Colonic mucosa (tissue), 4 donors: ENCODE measurements around the gene ANKRD23. TPM values are rescaled to one million over a fixed set of nuclear protein-coding genes. Genes with fewer than 3 reads are reported as not detected.

Experiments used
- DNase-seq: peaks from one replicate; pipeline ENCODE4 v3.0.0-alpha.2; 2020
- H3K27ac ChIP-seq: fragments of 200-600 bp; one replicate; pipeline ENCODE4 v1.8.0; 2021
- H3K27me3 ChIP-seq: fragments of 200-600 bp; one replicate; pipeline ENCODE4 v1.8.0; 2021
- H3K36me3 ChIP-seq: fragments of 200-600 bp; one replicate; pipeline ENCODE4 v1.8.0; 2021
- H3K4me1 ChIP-seq: fragments of 200-600 bp; one replicate; pipeline ENCODE4 v1.8.0; 2021; ENCODE audit warnings: mild to moderate bottlenecking
- H3K4me3 ChIP-seq: fragments of 200-600 bp; one replicate; pipeline ENCODE4 v1.8.0; 2021
- H3K9ac ChIP-seq, 2 donors: one replicate each; pipeline ENCODE4 v1.7.0; 2013; ENCODE audit warnings: control low read depth in 2 of 2, low read depth in 2 of 2, low read length in 2 of 2
- H3K9me3 ChIP-seq: fragments of 200-600 bp; one replicate; pipeline ENCODE4 v1.8.0; 2021
- intact Hi-C: fragments of 100-400 bp; cut with DNase I; formaldehyde crosslinking; loops from one replicate; pipeline ENCODE4 v1.14.1; 2022
- total RNA-seq, 2 donors: library from RNA; stranded (reverse); fragmentation: NEBNext Ultra II Directional in 1 of 2; extraction: Animal tissue kit (Norgen Biotek cat#: 25700) in 1 of 2; gene quantifications; one replicate each; pipeline ENCODE4 v1.2.1, GENCODE V29; 2021
- TF ChIP-seq, protein P1 (sequence below): fragments of 200-600 bp; IDR thresholded peaks from one replicate; pipeline ENCODE4 v1.8.0; 2022; ENCODE audit warnings: antibody characterized with exemption, mild to moderate bottlenecking
- donor health status: healthy.
- donor health status: DM: no; HTN: no; CAD: no.
- donor health status: DM: no; HTN: no; CAD: no.

ANKRD23 gene
- total RNA-seq, 2 donors from 2014 or later = 1.4 to 4.1 TPM

DNA sequence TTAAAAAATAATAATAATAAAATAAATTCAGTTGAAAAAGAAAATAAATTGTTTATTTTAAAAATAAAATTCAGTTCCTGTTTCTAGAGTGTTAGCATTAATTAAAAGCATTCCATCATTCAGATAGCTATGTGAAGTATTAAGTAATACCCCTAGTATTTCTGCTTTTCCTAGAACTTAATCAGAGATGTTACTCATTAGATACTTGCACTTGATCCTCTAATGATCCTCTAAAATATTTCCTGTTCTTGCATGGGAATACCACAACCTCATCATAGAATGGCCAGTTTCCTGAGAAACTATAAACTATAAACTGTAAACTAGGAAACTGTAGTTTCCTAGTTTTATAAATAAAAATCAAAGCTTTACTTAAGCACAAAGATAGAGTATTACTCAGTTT is 38.8 kb downstream of the ANKRD23 start:
- H3K27ac ChIP-seq = no peak overlapping the region
- H3K36me3 ChIP-seq = peaks cover 9% of the 10 kb centered on the region
- H3K9ac ChIP-seq = no peak overlapping the region
- TF ChIP-seq, protein P1, sequence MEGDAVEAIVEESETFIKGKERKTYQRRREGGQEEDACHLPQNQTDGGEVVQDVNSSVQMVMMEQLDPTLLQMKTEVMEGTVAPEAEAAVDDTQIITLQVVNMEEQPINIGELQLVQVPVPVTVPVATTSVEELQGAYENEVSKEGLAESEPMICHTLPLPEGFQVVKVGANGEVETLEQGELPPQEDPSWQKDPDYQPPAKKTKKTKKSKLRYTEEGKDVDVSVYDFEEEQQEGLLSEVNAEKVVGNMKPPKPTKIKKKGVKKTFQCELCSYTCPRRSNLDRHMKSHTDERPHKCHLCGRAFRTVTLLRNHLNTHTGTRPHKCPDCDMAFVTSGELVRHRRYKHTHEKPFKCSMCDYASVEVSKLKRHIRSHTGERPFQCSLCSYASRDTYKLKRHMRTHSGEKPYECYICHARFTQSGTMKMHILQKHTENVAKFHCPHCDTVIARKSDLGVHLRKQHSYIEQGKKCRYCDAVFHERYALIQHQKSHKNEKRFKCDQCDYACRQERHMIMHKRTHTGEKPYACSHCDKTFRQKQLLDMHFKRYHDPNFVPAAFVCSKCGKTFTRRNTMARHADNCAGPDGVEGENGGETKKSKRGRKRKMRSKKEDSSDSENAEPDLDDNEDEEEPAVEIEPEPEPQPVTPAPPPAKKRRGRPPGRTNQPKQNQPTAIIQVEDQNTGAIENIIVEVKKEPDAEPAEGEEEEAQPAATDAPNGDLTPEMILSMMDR = no peak
- no peak overlapping the region for H3K4me3 ChIP-seq
- no peaks in the 10 kb centered on the region for H3K27me3 ChIP-seq
- intact Hi-C loops = loop anchor here (5.0 to 10.0 kb wide), 2 partner anchors 43 to 190 kb away; partner anchors contain the start of gene CNNM4
- no peak for DNase-seq
- no peaks in the 10 kb centered on the region for H3K9me3 ChIP-seq
- no peaks in the 10 kb centered on the region for H3K4me1 ChIP-seq

DNA sequence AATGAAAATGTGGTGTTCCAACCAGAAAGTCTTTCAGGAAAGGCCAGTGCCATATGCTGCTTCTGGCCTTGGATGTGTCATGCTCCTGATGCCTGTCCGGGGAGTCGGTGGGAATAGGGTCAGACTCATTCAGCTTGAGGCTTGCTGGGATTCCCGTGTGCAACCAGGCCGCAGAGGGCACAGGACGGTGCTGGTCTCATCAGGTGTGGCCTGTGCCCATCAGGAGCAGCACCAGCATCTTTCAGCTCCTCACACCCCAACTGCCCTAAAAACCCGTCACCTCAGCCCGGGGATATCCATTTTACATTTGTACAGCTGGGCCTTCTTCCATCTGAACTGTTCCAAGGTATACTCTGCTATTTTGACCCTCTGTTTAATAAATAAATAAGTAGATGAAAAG is 41.1 kb downstream of the ANKRD23 start:
- peaks cover 5% of the 10 kb centered on the region for H3K36me3 ChIP-seq
- H3K4me3 ChIP-seq = no peak overlapping the region
- TF ChIP-seq, protein P1 = no peak
- H3K9ac ChIP-seq = no peak overlapping the region
- intact Hi-C loops = loop anchor here (5.0 to 10.0 kb wide), 2 partner anchors 40 to 188 kb away; partner anchors contain the start of gene CNNM4
- no peak overlapping the region for H3K27ac ChIP-seq
- H3K9me3 ChIP-seq = no peaks in the 10 kb centered on the region
- H3K4me1 ChIP-seq = no peaks in the 10 kb centered on the region
- H3K27me3 ChIP-seq = no peaks in the 10 kb centered on the region
- no peak for DNase-seq

DNA sequence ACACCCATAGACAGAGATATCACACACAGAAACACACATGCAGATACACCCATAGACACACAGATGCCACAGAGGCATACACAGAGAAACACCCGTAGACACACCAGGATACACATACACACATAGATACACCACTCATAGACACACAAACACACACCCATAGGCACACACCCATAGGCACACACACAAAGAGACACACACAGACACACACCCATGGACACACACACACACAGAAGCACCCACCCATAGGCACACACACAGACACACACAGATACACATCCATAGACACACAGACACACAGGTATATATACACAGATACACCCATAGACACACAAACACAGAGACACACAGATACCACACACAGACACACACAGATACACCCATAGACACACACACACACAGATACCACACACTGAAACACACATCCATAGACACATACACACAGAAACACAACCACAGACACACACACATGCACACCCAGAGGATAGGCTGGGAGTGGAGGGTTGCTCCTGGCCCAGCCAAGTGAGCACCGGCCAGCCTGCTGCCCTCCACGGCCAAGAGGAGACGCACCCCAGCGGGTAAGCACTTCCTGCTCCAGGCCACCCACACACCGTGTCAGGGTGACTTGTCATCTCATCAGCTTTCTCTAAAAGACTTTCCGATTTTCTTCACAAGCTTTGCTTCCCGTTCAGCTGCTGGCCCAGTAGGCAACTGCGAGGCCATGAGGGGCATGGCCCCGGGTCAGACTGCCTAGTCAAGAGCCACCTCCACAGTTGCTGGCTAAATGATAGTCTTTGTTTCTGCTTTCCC is 41.8 kb downstream of the ANKRD23 start:
- H3K4me1 ChIP-seq = no peaks in the 10 kb centered on the region
- TF ChIP-seq, protein P1 = no peak
- H3K36me3 ChIP-seq = peaks cover 5% of the 10 kb centered on the region
- no peaks in the 10 kb centered on the region for H3K27me3 ChIP-seq
- DNase-seq = no peak
- H3K9ac ChIP-seq = no peak overlapping the region
- intact Hi-C loops = loop anchor here (5.0 to 10.0 kb wide), 2 partner anchors 40 to 187 kb away; partner anchors contain the start of gene CNNM4
- no peak overlapping the region for H3K4me3 ChIP-seq
- H3K9me3 ChIP-seq = no peaks in the 10 kb centered on the region
- H3K27ac ChIP-seq = no peak overlapping the region

DNA sequence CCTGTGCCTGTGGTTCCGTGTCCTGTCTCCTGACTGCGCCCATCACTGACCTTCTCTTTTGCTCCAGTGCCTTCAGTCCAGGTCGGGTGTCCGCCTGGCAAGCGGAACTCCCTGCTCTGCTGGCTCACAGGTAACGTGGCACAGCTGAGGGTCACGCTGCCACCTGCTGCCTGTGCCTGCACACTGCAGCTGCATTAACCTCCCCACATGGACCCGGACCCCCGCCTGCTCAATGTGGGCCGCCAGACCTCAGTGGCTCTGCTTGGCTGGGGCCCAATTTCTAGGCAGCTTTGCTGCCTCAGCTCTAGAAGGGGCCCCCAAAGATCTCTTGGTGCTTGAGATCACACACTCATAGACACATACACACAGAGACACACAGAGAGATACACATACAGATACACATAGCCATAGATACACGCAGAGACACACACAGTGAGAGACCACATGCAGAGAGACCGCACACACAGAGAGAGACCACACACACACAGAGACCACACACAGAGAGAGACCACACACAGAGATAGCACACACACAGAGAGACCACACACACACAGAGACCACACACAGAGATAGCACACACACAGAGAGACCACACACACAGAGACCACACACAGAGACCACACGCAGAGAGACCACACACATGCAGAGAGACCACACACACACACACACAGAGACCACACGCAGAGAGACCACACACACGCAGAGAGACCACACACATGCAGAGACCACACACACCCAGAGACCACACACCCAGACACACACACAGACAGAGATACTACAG is 42.6 kb downstream of the ANKRD23 start:
- intact Hi-C loops = loop anchor here (5.0 to 10.0 kb wide), 2 partner anchors 39 to 186 kb away; partner anchors contain the start of gene CNNM4
- DNase-seq = peak; percentile 80
- no peak overlapping the region for H3K27ac ChIP-seq
- no peaks in the 10 kb centered on the region for H3K9me3 ChIP-seq
- no peak overlapping the region for H3K4me3 ChIP-seq
- H3K36me3 ChIP-seq = peaks cover 5% of the 10 kb centered on the region
- TF ChIP-seq, protein P1 = peak; percentile 89
- H3K4me1 ChIP-seq = no peaks in the 10 kb centered on the region
- H3K27me3 ChIP-seq = no peaks in the 10 kb centered on the region
- H3K9ac ChIP-seq = peak overlapping the region in 1 of 2 donors; percentile 38
